HCT116 (cell line): ENCODE results near the gene FNDC3B.

Source experiments
- EZH2phosphoT487 ChIP-seq: fragments of 200-600 bp; IDR thresholded peaks from 2 replicates; pipeline ENCODE4 v1.6.1; 2018; ENCODE audit warnings: antibody characterized with exemption, borderline replicate concordance
- POLR2AphosphoS5 ChIP-seq: IDR thresholded peaks from 2 replicates; pipeline ENCODE4 v1.6.1; 2011; ENCODE audit warnings: mild to moderate bottlenecking, low read depth, low read length, moderate library complexity
- ZFX ChIP-seq: fragments of 450-650 bp; IDR thresholded peaks from 2 replicates; pipeline ENCODE4 v1.6.1; 2017
- TF ChIP-seq, protein P1 (sequence below), 3 experiments: fragments of 200-600 bp in 1 of 3; sonication (generic) in 1 of 3; IDR thresholded peaks in 2 of 3; conservative IDR thresholded peaks in 1 of 3; 2 replicates each; pipeline ENCODE4 v1.5.1; 2012 to 2017; ENCODE audit warnings: low read depth in 2 of 3, low read length in 2 of 3, antibody characterized with exemption in 1 of 3, borderline replicate concordance in 1 of 3, control low read depth in 1 of 3, mild to moderate bottlenecking in 1 of 3, mixed read lengths in 1 of 3, mixed run types in 1 of 3, moderate library complexity in 1 of 3; ENCODE audit not compliant: insufficient read depth in 1 of 3

GRCh38 chr3:172143739-172144497 is 104.5 kb downstream of the FNDC3B start:
- TF ChIP-seq, protein P1, sequence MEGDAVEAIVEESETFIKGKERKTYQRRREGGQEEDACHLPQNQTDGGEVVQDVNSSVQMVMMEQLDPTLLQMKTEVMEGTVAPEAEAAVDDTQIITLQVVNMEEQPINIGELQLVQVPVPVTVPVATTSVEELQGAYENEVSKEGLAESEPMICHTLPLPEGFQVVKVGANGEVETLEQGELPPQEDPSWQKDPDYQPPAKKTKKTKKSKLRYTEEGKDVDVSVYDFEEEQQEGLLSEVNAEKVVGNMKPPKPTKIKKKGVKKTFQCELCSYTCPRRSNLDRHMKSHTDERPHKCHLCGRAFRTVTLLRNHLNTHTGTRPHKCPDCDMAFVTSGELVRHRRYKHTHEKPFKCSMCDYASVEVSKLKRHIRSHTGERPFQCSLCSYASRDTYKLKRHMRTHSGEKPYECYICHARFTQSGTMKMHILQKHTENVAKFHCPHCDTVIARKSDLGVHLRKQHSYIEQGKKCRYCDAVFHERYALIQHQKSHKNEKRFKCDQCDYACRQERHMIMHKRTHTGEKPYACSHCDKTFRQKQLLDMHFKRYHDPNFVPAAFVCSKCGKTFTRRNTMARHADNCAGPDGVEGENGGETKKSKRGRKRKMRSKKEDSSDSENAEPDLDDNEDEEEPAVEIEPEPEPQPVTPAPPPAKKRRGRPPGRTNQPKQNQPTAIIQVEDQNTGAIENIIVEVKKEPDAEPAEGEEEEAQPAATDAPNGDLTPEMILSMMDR (IDR thresholded peaks at IDR 0.05 in 2 of 3, conservative IDR thresholded peaks at IDR 0.05 in 1 of 3; ENCODE audit: borderline replicate concordance in 1 of 3, insufficient read depth in 1 of 3, low read depth in 2 of 3, low read length in 2 of 3), result no peak
- TF ChIP-seq ZFX (no peak), EZH2phosphoT487 (no peak), POLR2AphosphoS5 (no peak)
